GM21576 (cell line): ENCODE data around the gene BIVM.

Experiments
- ATAC-seq: cut with Tn5 transposase; IDR thresholded peaks from one replicate; pipeline ENCODE4 v1.9.1; 2021; ENCODE audit warnings: mild to moderate bottlenecking, moderate library complexity; ENCODE audit not compliant: unreplicated experiment

BIVM gene

GRCh38 chr13:102784483-102784882 is 14.4 kb upstream of the BIVM start:
- ATAC-seq: no peak

- ATAC-seq: no peak
Observed at GRCh38 chr13:102788683-102789082, 10.2 kb upstream of the BIVM start.

- ATAC-seq: no peak
Observed at GRCh38 chr13:102792396-102792795, 6.5 kb upstream of the BIVM start.

- ATAC-seq: no peak
Observed at GRCh38 chr13:102793611-102794355, 5.1 kb upstream of the BIVM start.

- peak; percentile 11 for ATAC-seq
Observed at GRCh38 chr13:102799426-102800144, 666 bp downstream of the BIVM start.

GRCh38 chr13:102800145-102801041 is 1.5 kb downstream of the BIVM start:
- ATAC-seq: peak; percentile 76

GRCh38 chr13:102805680-102806079 is 6.8 kb downstream of the BIVM start:
- ATAC-seq: no peak

- no peak for ATAC-seq
Observed at GRCh38 chr13:102807699-102808098, 8.8 kb downstream of the BIVM start.

- ATAC-seq: peak; percentile 43
Observed at GRCh38 chr13:102812611-102813287, 13.8 kb downstream of the BIVM start.

- ATAC-seq: peak; percentile 57
Observed at GRCh38 chr13:102814025-102814607, 15.2 kb downstream of the BIVM start.

- no peak for ATAC-seq
Observed at GRCh38 chr13:102814793-102815192, 15.9 kb downstream of the BIVM start.

GRCh38 chr13:102815788-102816187 is 16.9 kb downstream of the BIVM start:
- ATAC-seq: no peak

- ATAC-seq: no peak
Observed at GRCh38 chr13:102816708-102817107, 17.8 kb downstream of the BIVM start.

GRCh38 chr13:102817241-102817640 is 18.3 kb downstream of the BIVM start:
- no peak for ATAC-seq

- ATAC-seq: no peak
Observed at GRCh38 chr13:102817907-102818306, 19.0 kb downstream of the BIVM start.

- no peak for ATAC-seq
Observed at GRCh38 chr13:102825400-102825799, 26.5 kb downstream of the BIVM start.

GRCh38 chr13:102825921-102826706 is 27.2 kb downstream of the BIVM start:
- no peak for ATAC-seq

GRCh38 chr13:102830646-102831045 is 31.7 kb downstream of the BIVM start:
- no peak for ATAC-seq

- ATAC-seq: no peak
Observed at GRCh38 chr13:102836471-102836870, 37.6 kb downstream of the BIVM start.

GRCh38 chr13:102838273-102838672 is 39.4 kb downstream of the BIVM start:
- no peak for ATAC-seq
